PC-9 (cell line): ENCODE results near the gene AUP1. TPM values are rescaled to one million over a fixed set of nuclear protein-coding genes. Genes with fewer than 3 reads are reported as not detected.

ENCODE experiments used
- BruUV-seq: library from RNA; stranded (reverse); fragments of 400-500 nt; replicated peaks from 2 replicates; lab custom pipeline; 2021; lab: Mats Ljungman, UMichigan
- CTCF ChIA-PET: fragments of 300-600 bp; sonication (Branson Sonifier 250); formaldehyde crosslinking; loops from one replicate; lab custom pipeline; 2022; ENCODE audit warnings: antibody characterized with exemption; lab: Charles Lee
- POLR2A ChIA-PET: fragments of 300-600 bp; sonication (Branson Sonifier 250); formaldehyde crosslinking; loops from one replicate; lab custom pipeline; 2022; ENCODE audit warnings: antibody characterized with exemption; ENCODE audit not compliant: unreplicated experiment; lab: Charles Lee
- DNase-seq, 2 experiments: peaks; one replicate each; pipeline versions ENCODE4 v3.0.0 to v3.0.0-alpha.2; 2015 to 2022; ENCODE audit warnings: mixed read lengths in 1 of 2
- H2AFZ ChIP-seq: fragments of 200-600 bp; sonication (generic); 2 replicates; pipeline ENCODE4 v1.8.1; 2017; ENCODE audit warnings: antibody characterized with exemption
- H3F3A ChIP-seq: fragments of 200-600 bp; sonication (generic); 2 replicates; pipeline ENCODE4 v1.8.1; 2017; ENCODE audit warnings: antibody characterized with exemption, mild to moderate bottlenecking, low read depth; ENCODE audit not compliant: insufficient read depth
- H3K27ac ChIP-seq: fragments of 200-600 bp; sonication (generic); 2 replicates; pipeline ENCODE4 v1.6.1; 2016; ENCODE audit warnings: mixed run types
- H3K27me3 ChIP-seq: fragments of 200-600 bp; sonication (generic); 2 replicates; pipeline ENCODE4 v1.6.1; 2016; ENCODE audit warnings: low read depth, mixed run types; ENCODE audit not compliant: insufficient read depth
- H3K36me3 ChIP-seq: fragments of 200-600 bp; sonication (generic); 2 replicates; pipeline ENCODE4 v1.6.1; 2016; ENCODE audit warnings: low read depth, mixed run types
- H3K4me1 ChIP-seq: fragments of 200-600 bp; sonication (generic); replicated peaks from 2 replicates; pipeline ENCODE4 v1.6.1; 2016; ENCODE audit warnings: mixed run types; ENCODE audit not compliant: insufficient read depth
- H3K4me2 ChIP-seq: fragments of 200-600 bp; sonication (generic); 2 replicates; pipeline ENCODE4 v1.6.1; 2017; ENCODE audit warnings: mixed run types
- H3K4me3 ChIP-seq: fragments of 200-600 bp; sonication (generic); 2 replicates; pipeline ENCODE4 v1.6.1; 2016; ENCODE audit warnings: mixed run types
- H3K79me2 ChIP-seq: fragments of 200-600 bp; sonication (generic); 2 replicates; pipeline ENCODE4 v1.6.1; 2017; ENCODE audit warnings: low read depth, mixed run types
- H3K9me2 ChIP-seq: fragments of 200-600 bp; sonication (generic); 2 replicates; pipeline ENCODE4 v1.8.1; 2017; ENCODE audit warnings: mild to moderate bottlenecking; ENCODE audit not compliant: insufficient read depth
- H3K9me3 ChIP-seq: fragments of 200-600 bp; sonication (generic); 2 replicates; pipeline ENCODE4 v1.8.1; 2016; ENCODE audit warnings: low read depth; ENCODE audit not compliant: insufficient read depth
- H4K20me1 ChIP-seq: fragments of 200-600 bp; sonication (generic); 2 replicates; pipeline ENCODE4 v1.8.1; 2017; ENCODE audit not compliant: insufficient read depth
- CTCF ChIP-seq: fragments of 200-600 bp; sonication (generic); conservative IDR thresholded peaks from 2 replicates; pipeline ENCODE4 v1.6.1; 2017; ENCODE audit warnings: mixed run types, antibody characterized with exemption, mild to moderate bottlenecking, moderate library complexity
- EZH2 ChIP-seq: fragments of 200-600 bp; sonication (generic); IDR thresholded peaks from 2 replicates; pipeline ENCODE4 v1.8.0; 2017; ENCODE audit warnings: antibody characterized with exemption, low read depth
- intact Hi-C: fragments of 100-400 bp; cut with micrococcal nuclease; formaldehyde crosslinking; loops from one replicate; pipeline ENCODE4 v1.10.0; 2022; ENCODE audit not compliant: unreplicated experiment
- total RNA-seq: library from RNA; stranded (reverse); gene quantifications from 2 replicates; pipeline ENCODE4 v1.2.3, GENCODE V29; 2021

AUP1 gene
- total RNA-seq, 1 experiment from 2014 or later: 84.0 TPM

GRCh38 chr2:74505448-74506246 lies 23.9 kb downstream of the AUP1 start:
- H3K4me2 ChIP-seq: peak overlapping the region; percentile 99
- no peak for DNase-seq
- POLR2A ChIA-PET: no interaction called here
- no peak for TF ChIP-seq CTCF
- CTCF ChIA-PET: no interaction called here
- peaks cover 23% of the 10 kb centered on the region for H3K79me2 ChIP-seq
- no peaks in the 10 kb centered on the region for H3K9me3 ChIP-seq
- H3F3A ChIP-seq: peaks cover 29% of the 10 kb centered on the region; the same call in 1 of the 2 replicates
- H3K27me3 ChIP-seq: no peaks in the 10 kb centered on the region
- peaks cover 26% of the 10 kb centered on the region for H3K4me1 ChIP-seq
- H4K20me1 ChIP-seq: no peaks in the 10 kb centered on the region
- H3K9me2 ChIP-seq: no peaks in the 10 kb centered on the region
- intact Hi-C loops: loop anchor here (2.0 to 10.0 kb wide), 2 partner anchors 51 to 339 kb away; partner anchors contain the start of gene INO80B
- H3K4me3 ChIP-seq: peak overlapping the region; percentile 64; the same call in 1 of the 2 replicates
- no peak overlapping the region for H2AFZ ChIP-seq
- H3K36me3 ChIP-seq: 0 out of 2 replicates have a peak, but pooled peaks cover 10% of the 10 kb centered on the region
- no TSS peak for BruUV-seq
- no peak overlapping the region for H3K27ac ChIP-seq

GRCh38 chr2:74504591-74504990 lies 24.9 kb downstream of the AUP1 start:
- no TSS peak for BruUV-seq
- Histone ChIP-seq H3K4me3 (no peak overlapping the region), H3K36me3 (0 out of 2 replicates have a peak, but pooled peaks cover 10% of the 10 kb centered on the region), H3K9me3 (no peaks in the 10 kb centered on the region), H3K9me2 (no peaks in the 10 kb centered on the region), H4K20me1 (no peaks in the 10 kb centered on the region), H3K27ac (no peak overlapping the region), H2AFZ (no peak overlapping the region), H3K4me1 (peaks cover 26% of the 10 kb centered on the region), H3K27me3 (no peaks in the 10 kb centered on the region), H3K4me2 (no peak overlapping the region), H3F3A (peaks cover 35% of the 10 kb centered on the region; the same call in 1 of the 2 replicates), H3K79me2 (peaks cover 23% of the 10 kb centered on the region)
- intact Hi-C loops: loop anchor here (10.0 kb wide), 1 partner anchor 340 kb away; no protein-coding TSS in a partner anchor
- no peak for DNase-seq
- TF ChIP-seq EZH2 (no peak), CTCF (no peak)
- ChIA-PET POLR2A (no interaction called here), CTCF (no interaction called here)

- Histone ChIP-seq H3K27ac (no peak overlapping the region), H3K4me2 (no peak overlapping the region), H2AFZ (no peak overlapping the region), H3K9me2 (no peaks in the 10 kb centered on the region), H3K4me3 (no peak overlapping the region), H4K20me1 (no peaks in the 10 kb centered on the region), H3K9me3 (no peaks in the 10 kb centered on the region), H3K4me1 (peaks cover 27% of the 10 kb centered on the region), H3K79me2 (peaks cover 26% of the 10 kb centered on the region), H3F3A (peaks cover 35% of the 10 kb centered on the region; the same call in 1 of the 2 replicates), H3K27me3 (no peaks in the 10 kb centered on the region), H3K36me3 (0 out of 2 replicates have a peak, but pooled peaks cover 10% of the 10 kb centered on the region)
- DNase-seq: no peak
- intact Hi-C loops: loop anchor here (10.0 kb wide), 1 partner anchor 341 kb away; no protein-coding TSS in a partner anchor
- CTCF ChIA-PET: no interaction called here
- POLR2A ChIA-PET: no interaction called here
- no peak for TF ChIP-seq CTCF
- no peak for TF ChIP-seq EZH2
- BruUV-seq: no TSS peak
Measured at GRCh38 chr2:74503506-74504475, 25.7 kb downstream of the AUP1 start.
